Glutamatergic neuron (in vitro differentiated cells): ENCODE results near the gene SKOR1. TPM values are rescaled to one million over a fixed set of nuclear protein-coding genes. Genes with fewer than 3 reads are reported as not detected.

Experiments used
- DNase-seq: peaks from one replicate; pipeline ENCODE4 v3.0.0; 2022
- H3K27ac Mint-ChIP-seq: one replicate; pipeline ENCODE4 v1.8.0; 2020; ENCODE audit warnings: mild to moderate bottlenecking, mixed read lengths, inconsistent platforms; ENCODE audit not compliant: unreplicated experiment
- H3K27me3 Mint-ChIP-seq: one replicate; pipeline ENCODE4 v1.8.0; 2020; ENCODE audit warnings: mild to moderate bottlenecking, moderate library complexity, mixed read lengths, inconsistent platforms; ENCODE audit not compliant: unreplicated experiment
- H3K36me3 Mint-ChIP-seq: one replicate; pipeline ENCODE4 v1.8.0; 2020; ENCODE audit warnings: mild to moderate bottlenecking, mixed read lengths, inconsistent platforms; ENCODE audit not compliant: unreplicated experiment
- H3K4me1 Mint-ChIP-seq: one replicate; pipeline ENCODE4 v1.8.0; 2020; ENCODE audit warnings: mild to moderate bottlenecking, low read depth, mixed read lengths, inconsistent platforms; ENCODE audit not compliant: unreplicated experiment
- H3K4me3 Mint-ChIP-seq: one replicate; pipeline ENCODE4 v1.8.0; 2020; ENCODE audit warnings: mild to moderate bottlenecking, mixed read lengths, inconsistent platforms; ENCODE audit not compliant: unreplicated experiment
- H3K9me3 Mint-ChIP-seq: one replicate; pipeline ENCODE4 v1.8.0; 2020; ENCODE audit warnings: mild to moderate bottlenecking, moderate library complexity, mixed read lengths, inconsistent platforms; ENCODE audit not compliant: unreplicated experiment
- CTCF ChIP-seq: fragments of 200-600 bp; sonication (generic); IDR thresholded peaks from one replicate; pipeline ENCODE4 v1.5.0; 2021; ENCODE audit not compliant: partially characterized antibody, unreplicated experiment
- total RNA-seq: library from RNA; stranded (reverse); fragmentation: NEBNext Ultra II Directional; extraction: Animal tissue kit (Norgen Biotek cat#: 25700); gene quantifications from one replicate; pipeline ENCODE4 v1.2.1, GENCODE V29; 2021; ENCODE audit not compliant: unreplicated experiment

SKOR1 gene
- total RNA-seq, 1 donor from 2014 or later = 4.0 TPM

- DNase-seq = no peak
- Mint-ChIP-seq H3K27ac (no peak overlapping the region), H3K36me3 (no peaks in the 10 kb centered on the region), H3K9me3 (peaks cover 16% of the 10 kb centered on the region), H3K4me3 (no peak overlapping the region), H3K27me3 (peaks cover 15% of the 10 kb centered on the region), H3K4me1 (peaks cover 18% of the 10 kb centered on the region)
- TF ChIP-seq CTCF = no peak
Measured at GRCh38 chr15:67843571-67844387, 18.5 kb downstream of the SKOR1 start.

GRCh38 chr15:67845974-67846373 lies 20.7 kb downstream of the SKOR1 start:
- DNase-seq = no peak
- no peaks in the 10 kb centered on the region for H3K36me3 Mint-ChIP-seq
- peaks cover 6% of the 10 kb centered on the region for H3K9me3 Mint-ChIP-seq
- peaks cover 11% of the 10 kb centered on the region for H3K4me1 Mint-ChIP-seq
- H3K27ac Mint-ChIP-seq = no peak overlapping the region
- peaks cover 6% of the 10 kb centered on the region for H3K27me3 Mint-ChIP-seq
- H3K4me3 Mint-ChIP-seq = no peak overlapping the region
- no peak for TF ChIP-seq CTCF

GRCh38 chr15:67849538-67849937 lies 24.2 kb downstream of the SKOR1 start:
- Mint-ChIP-seq H3K27ac (no peak overlapping the region), H3K36me3 (no peaks in the 10 kb centered on the region), H3K27me3 (no peaks in the 10 kb centered on the region), H3K9me3 (no peaks in the 10 kb centered on the region), H3K4me1 (no peaks in the 10 kb centered on the region), H3K4me3 (no peak overlapping the region)
- no peak for TF ChIP-seq CTCF
- DNase-seq = no peak

- TF ChIP-seq CTCF = no peak
- Mint-ChIP-seq H3K27me3 (no peaks in the 10 kb centered on the region), H3K4me3 (no peak overlapping the region), H3K9me3 (no peaks in the 10 kb centered on the region), H3K4me1 (no peaks in the 10 kb centered on the region), H3K36me3 (no peaks in the 10 kb centered on the region), H3K27ac (no peak overlapping the region)
- no peak for DNase-seq
Measured at GRCh38 chr15:67850336-67850735, 25.0 kb downstream of the SKOR1 start.

GRCh38 chr15:67850994-67851571 lies 25.8 kb downstream of the SKOR1 start:
- no peak for TF ChIP-seq CTCF
- no peaks in the 10 kb centered on the region for H3K36me3 Mint-ChIP-seq
- peaks cover 5% of the 10 kb centered on the region for H3K4me1 Mint-ChIP-seq
- H3K4me3 Mint-ChIP-seq = no peak overlapping the region
- DNase-seq = no peak
- H3K9me3 Mint-ChIP-seq = no peaks in the 10 kb centered on the region
- H3K27ac Mint-ChIP-seq = no peak overlapping the region
- H3K27me3 Mint-ChIP-seq = no peaks in the 10 kb centered on the region
